ENCODE measurements around the gene IVD. TPM values are rescaled to one million over a fixed set of nuclear protein-coding genes. Genes with fewer than 3 reads are reported as not detected.

The IVD gene
- total and polyA plus RNA-seq, 2 of the 8 experiments (the other 6 are each of a cell fraction or from before 2014, with no cell fraction given) = 55.2 to 78.8 TPM

DNA sequence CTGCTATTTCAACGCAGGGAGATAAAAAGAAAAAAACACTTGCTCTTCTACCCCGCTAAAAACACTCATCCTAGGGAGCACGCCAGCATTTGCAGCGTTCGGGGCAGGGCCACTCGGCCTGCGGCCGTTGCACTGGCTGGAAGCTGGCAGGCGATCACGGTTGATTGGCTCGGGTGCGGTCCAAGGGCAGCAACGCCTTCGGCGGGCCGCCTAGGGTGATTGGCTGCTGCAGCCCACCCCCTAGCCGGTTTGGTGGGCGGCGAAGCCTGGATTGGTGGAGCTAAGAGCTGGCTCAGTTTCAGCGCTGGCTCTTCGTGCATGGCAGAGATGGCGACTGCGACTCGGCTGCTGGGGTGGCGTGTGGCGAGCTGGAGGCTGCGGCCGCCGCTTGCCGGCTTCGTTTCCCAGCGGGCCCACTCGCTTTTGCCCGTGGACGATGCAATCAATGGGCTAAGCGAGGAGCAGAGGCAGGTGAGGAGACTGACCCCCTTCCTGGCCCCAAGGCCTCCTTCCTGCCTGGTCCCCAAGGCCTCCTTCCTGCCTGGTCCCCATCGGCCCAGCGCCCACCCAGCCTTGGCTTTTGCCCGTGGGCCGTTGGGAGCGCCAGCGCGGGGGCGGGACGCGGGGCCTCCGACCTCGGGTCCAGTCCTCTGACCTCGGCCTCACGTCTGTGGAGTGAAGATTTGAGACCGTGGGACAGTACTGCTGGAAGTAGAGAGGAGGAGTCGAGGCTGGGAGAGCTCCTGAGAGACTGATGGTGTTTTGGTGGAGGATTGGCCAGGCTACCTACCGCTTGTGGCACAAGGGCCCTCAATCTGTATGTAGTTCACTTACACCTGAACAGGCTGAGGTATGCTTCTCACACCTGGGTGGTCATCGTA, at the start of gene IVD (continued):
- TF ChIP-seq USF2 (IDR thresholded peaks at IDR 0.05; ENCODE audit: low read length) (no peak), RAD21 (IDR thresholded peaks at IDR 0.05 in 1 of 2, conservative IDR thresholded peaks at IDR 0.05 in 1 of 2; ENCODE audit: low read depth in 2 of 2, low read length in 2 of 2) (no peak), TAF7 (optimal IDR thresholded peaks at IDR 0.05; ENCODE audit: borderline replicate concordance, low read depth, low read length) (peak; percentile 60), HDAC2 (IDR thresholded peaks at IDR 0.05; ENCODE audit: borderline replicate concordance in 1 of 2, low read depth in 2 of 2, low read length in 2 of 2) (peak in 1 of 2 experiments; percentile 76; a peak in 1 of 4 replicates), EP300 (IDR thresholded peaks at IDR 0.05; ENCODE audit: borderline replicate concordance in 1 of 2, low read depth in 2 of 2, low read length in 2 of 2) (no peak)
- TF ChIP-seq, protein P1, sequence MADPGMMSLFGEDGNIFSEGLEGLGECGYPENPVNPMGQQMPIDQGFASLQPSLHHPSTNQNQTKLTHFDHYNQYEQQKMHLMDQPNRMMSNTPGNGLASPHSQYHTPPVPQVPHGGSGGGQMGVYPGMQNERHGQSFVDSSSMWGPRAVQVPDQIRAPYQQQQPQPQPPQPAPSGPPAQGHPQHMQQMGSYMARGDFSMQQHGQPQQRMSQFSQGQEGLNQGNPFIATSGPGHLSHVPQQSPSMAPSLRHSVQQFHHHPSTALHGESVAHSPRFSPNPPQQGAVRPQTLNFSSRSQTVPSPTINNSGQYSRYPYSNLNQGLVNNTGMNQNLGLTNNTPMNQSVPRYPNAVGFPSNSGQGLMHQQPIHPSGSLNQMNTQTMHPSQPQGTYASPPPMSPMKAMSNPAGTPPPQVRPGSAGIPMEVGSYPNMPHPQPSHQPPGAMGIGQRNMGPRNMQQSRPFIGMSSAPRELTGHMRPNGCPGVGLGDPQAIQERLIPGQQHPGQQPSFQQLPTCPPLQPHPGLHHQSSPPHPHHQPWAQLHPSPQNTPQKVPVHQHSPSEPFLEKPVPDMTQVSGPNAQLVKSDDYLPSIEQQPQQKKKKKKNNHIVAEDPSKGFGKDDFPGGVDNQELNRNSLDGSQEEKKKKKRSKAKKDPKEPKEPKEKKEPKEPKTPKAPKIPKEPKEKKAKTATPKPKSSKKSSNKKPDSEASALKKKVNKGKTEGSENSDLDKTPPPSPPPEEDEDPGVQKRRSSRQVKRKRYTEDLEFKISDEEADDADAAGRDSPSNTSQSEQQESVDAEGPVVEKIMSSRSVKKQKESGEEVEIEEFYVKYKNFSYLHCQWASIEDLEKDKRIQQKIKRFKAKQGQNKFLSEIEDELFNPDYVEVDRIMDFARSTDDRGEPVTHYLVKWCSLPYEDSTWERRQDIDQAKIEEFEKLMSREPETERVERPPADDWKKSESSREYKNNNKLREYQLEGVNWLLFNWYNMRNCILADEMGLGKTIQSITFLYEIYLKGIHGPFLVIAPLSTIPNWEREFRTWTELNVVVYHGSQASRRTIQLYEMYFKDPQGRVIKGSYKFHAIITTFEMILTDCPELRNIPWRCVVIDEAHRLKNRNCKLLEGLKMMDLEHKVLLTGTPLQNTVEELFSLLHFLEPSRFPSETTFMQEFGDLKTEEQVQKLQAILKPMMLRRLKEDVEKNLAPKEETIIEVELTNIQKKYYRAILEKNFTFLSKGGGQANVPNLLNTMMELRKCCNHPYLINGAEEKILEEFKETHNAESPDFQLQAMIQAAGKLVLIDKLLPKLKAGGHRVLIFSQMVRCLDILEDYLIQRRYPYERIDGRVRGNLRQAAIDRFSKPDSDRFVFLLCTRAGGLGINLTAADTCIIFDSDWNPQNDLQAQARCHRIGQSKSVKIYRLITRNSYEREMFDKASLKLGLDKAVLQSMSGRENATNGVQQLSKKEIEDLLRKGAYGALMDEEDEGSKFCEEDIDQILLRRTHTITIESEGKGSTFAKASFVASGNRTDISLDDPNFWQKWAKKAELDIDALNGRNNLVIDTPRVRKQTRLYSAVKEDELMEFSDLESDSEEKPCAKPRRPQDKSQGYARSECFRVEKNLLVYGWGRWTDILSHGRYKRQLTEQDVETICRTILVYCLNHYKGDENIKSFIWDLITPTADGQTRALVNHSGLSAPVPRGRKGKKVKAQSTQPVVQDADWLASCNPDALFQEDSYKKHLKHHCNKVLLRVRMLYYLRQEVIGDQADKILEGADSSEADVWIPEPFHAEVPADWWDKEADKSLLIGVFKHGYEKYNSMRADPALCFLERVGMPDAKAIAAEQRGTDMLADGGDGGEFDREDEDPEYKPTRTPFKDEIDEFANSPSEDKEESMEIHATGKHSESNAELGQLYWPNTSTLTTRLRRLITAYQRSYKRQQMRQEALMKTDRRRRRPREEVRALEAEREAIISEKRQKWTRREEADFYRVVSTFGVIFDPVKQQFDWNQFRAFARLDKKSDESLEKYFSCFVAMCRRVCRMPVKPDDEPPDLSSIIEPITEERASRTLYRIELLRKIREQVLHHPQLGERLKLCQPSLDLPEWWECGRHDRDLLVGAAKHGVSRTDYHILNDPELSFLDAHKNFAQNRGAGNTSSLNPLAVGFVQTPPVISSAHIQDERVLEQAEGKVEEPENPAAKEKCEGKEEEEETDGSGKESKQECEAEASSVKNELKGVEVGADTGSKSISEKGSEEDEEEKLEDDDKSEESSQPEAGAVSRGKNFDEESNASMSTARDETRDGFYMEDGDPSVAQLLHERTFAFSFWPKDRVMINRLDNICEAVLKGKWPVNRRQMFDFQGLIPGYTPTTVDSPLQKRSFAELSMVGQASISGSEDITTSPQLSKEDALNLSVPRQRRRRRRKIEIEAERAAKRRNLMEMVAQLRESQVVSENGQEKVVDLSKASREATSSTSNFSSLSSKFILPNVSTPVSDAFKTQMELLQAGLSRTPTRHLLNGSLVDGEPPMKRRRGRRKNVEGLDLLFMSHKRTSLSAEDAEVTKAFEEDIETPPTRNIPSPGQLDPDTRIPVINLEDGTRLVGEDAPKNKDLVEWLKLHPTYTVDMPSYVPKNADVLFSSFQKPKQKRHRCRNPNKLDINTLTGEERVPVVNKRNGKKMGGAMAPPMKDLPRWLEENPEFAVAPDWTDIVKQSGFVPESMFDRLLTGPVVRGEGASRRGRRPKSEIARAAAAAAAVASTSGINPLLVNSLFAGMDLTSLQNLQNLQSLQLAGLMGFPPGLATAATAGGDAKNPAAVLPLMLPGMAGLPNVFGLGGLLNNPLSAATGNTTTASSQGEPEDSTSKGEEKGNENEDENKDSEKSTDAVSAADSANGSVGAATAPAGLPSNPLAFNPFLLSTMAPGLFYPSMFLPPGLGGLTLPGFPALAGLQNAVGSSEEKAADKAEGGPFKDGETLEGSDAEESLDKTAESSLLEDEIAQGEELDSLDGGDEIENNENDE (IDR thresholded peaks at IDR 0.05; ENCODE audit: insufficient replicate concordance, low read length) = no peak
